Measurements from ENCODE around the gene LRRC49.
"Not testable (repeated sequence)": the region's sequence is repeated elsewhere in the genome, so short reads cannot be mapped to it uniquely, and the experiment has no call there.

The LRRC49 gene

DNA sequence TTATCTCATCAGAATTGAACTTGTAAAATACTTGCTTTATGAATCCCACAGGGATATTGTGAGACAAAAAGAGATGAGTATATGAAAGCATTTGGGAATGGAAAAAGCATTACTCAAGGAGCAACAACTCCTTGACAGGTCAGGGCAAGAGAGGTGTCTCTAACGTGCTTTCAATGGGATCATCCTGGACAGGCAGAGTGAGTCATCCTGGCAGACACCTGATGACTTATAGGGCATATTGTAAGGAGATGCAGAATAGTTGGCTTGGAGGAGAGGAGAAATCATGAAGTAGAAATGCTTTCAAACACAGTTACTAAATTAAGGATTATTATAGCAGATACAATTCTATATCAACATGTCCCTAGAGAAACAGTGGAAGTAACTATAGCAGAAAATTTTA lies 150.7 kb downstream of the LRRC49 start:
- TF ChIP-seq, protein P1, sequence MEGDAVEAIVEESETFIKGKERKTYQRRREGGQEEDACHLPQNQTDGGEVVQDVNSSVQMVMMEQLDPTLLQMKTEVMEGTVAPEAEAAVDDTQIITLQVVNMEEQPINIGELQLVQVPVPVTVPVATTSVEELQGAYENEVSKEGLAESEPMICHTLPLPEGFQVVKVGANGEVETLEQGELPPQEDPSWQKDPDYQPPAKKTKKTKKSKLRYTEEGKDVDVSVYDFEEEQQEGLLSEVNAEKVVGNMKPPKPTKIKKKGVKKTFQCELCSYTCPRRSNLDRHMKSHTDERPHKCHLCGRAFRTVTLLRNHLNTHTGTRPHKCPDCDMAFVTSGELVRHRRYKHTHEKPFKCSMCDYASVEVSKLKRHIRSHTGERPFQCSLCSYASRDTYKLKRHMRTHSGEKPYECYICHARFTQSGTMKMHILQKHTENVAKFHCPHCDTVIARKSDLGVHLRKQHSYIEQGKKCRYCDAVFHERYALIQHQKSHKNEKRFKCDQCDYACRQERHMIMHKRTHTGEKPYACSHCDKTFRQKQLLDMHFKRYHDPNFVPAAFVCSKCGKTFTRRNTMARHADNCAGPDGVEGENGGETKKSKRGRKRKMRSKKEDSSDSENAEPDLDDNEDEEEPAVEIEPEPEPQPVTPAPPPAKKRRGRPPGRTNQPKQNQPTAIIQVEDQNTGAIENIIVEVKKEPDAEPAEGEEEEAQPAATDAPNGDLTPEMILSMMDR (IDR thresholded peaks at IDR 0.05; ENCODE audit: low read length, missing control alignments) = no peak
- no peak overlapping the region for H3K4me3 ChIP-seq (replicated peaks; ENCODE audit: low read depth, low read length)
- no peak for DNase-seq (ENCODE audit: low read depth)

DNA sequence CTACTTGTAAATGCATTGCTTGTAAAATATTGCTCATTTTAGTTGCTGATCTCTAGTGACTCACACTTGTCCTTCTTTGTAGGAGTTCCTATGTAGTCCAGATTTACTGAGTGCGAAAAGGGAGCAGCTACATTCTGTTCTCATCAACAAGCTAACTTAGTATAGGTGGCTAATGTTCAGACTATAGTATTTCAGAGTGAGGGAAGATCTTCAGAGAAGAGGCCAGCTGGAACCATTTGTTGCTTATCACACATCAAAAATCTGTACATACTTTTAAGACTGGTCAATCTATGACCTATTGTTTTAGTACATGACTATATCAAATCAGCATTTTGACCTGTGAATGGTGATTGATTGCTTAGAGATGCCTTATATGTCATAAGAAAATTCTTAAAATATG lies 151.4 kb downstream of the LRRC49 start:
- peak; percentile 62 for DNase-seq (ENCODE audit: low read depth)
- TF ChIP-seq, protein P1 (IDR thresholded peaks at IDR 0.05; ENCODE audit: low read length, missing control alignments) = no peak
- no peak overlapping the region for H3K4me3 ChIP-seq (replicated peaks; ENCODE audit: low read depth, low read length)

DNA sequence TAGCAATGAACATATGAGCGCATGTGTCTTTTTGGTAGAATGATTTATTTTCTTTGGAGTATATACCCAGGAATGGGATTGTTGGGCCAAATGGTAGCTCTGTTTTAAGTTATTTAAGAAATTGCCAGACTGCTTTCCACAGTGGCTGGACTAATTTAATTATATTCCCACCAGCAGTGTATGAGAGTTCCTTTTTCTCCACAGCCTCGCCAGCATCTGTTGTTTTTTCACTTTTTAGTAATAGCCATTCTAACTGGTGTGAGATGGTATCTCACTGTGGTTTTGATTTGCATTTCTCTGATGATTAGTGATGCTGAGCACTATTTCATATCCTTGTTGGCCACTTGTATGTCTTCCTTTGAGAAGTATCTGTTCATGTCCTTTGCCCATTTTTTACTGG lies 153.5 kb downstream of the LRRC49 start:
- DNase-seq (ENCODE audit: low read depth); H3K4me3 ChIP-seq (replicated peaks; ENCODE audit: low read depth, low read length): not testable (repeated sequence)

DNA sequence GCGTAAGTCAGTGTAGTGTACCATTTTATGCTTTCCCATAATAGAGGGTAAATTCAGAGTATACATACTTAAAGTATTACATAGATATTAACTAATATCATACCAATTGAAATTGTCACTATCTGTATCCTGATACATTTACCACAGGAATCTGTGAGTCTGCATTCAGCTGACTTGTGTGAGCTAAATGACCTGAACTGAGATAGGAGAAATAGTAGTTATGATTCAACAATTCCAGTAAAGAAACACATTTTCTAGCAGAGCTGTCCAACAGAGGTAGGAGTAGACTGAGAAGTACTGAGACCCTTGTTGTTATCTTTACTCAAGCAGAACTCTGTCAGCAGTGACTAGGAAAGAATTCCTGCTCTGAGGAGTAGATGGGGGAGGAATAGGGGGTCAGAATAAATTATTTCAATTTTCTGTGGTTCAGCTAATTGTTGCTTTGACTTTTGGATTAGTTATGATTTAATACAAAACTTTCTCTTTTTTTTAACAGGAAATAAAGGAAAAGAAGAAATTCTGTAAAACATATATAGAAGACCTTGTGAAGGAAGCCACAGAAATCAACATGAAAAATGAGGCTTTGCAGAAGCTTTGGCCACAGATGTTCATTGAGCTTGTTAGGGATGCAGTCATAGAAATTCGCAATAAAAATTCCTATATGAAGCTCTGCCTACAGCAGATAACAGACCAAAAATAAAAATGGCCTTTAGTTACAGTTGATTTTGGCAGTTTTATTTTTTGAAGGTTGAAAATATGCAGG lies 156.5 kb downstream of the LRRC49 start:
- H3K4me3 ChIP-seq (replicated peaks; ENCODE audit: low read depth, low read length) = no peak overlapping the region

DNA sequence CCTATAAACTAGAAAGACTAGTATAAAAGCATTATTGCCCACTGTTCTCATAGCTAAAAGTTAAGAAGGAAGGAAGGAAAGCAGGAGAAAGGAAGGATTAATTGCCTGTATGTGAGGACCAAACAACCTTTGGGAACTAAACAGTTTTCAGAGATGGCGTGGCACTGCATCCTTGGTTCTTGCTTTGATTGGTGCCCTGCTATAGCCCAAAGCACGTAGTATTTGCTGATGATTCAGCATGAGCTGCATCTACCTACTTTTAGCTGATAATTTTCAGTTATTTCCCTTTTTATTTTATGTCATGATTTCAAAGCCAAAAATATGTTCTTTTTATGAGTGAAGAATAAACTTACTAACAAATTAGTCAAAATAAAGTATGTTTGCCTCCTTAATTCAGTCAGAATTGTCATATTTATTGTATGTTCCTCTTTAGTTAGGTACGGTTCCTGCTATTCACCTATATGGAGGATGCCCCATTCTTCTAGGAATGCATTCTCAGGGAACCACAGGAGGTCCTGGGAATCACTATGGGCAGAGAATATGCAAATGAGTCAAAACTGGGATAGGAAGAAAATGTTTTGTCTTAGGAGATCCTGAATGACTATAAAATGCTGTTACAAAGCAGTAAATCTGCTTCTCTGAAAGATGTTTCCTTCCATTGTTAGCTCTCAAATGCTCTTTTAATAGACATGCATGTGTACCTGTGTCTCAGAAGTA lies 157.2 kb downstream of the LRRC49 start:
- H3K4me3 ChIP-seq (replicated peaks; ENCODE audit: low read depth, low read length) = no peak overlapping the region
- TF ChIP-seq, protein P1 (IDR thresholded peaks at IDR 0.05; ENCODE audit: low read length, missing control alignments) = no peak
- DNase-seq (ENCODE audit: low read depth) = peak; percentile 49

More for the DNA sequence above, 156.5 kb downstream of the LRRC49 start:
- TF ChIP-seq, protein P1 (IDR thresholded peaks at IDR 0.05; ENCODE audit: low read length, missing control alignments) = no peak
- peak; percentile 97 for DNase-seq (ENCODE audit: low read depth)

DNA sequence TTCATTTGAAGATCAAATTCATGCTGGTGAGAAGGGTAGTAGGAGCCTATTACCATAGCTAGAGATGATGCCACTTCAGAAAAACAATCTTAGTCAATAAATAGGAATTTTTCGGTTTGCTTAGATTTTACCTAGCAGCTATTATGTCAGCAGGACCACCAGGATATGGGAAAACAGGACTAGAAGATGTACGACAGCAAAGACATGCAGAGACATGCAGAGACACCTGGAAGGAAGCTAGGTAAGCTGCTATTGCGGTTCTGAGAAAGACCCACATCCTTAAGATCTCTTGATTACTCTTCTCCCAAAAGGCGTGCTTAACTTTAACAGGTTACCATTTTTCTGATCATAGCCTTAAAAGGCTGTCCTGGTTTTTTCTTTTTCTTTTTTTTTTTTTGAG lies 157.8 kb downstream of the LRRC49 start:
- no peak for DNase-seq (ENCODE audit: low read depth)
- no peak overlapping the region for H3K4me3 ChIP-seq (replicated peaks; ENCODE audit: low read depth, low read length)
- TF ChIP-seq, protein P1 (IDR thresholded peaks at IDR 0.05; ENCODE audit: low read length, missing control alignments) = no peak

DNA sequence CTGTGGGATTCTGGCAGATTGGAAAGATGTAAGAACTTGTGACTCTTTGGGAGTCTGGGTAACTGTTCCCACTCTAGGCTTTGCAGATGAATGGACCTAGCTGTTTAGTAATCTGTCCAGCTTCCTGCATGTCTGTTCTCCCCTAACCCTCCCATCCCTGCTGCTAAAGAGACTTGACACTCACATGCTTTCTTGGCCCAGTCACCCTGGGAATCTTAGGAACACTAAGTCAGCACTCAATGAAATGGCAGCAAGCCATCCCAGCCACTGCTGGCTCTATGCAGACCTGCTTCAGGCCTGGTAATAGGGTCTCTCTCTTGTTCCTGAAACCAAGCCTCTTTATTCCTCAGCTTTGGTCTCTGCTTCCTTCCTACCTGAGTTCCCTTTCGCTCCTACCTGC lies 158.9 kb downstream of the LRRC49 start:
- TF ChIP-seq, protein P1 (IDR thresholded peaks at IDR 0.05; ENCODE audit: low read length, missing control alignments) = no peak
- DNase-seq (ENCODE audit: low read depth) = peak; percentile 90
- no peak overlapping the region for H3K4me3 ChIP-seq (replicated peaks; ENCODE audit: low read depth, low read length)

All from fibroblast of pulmonary artery (primary cell).